Activated CD4-positive, alpha-beta T cell treated with anti-CD3 and anti-CD28 coated beads, Interleukin-2, amount 50 U/mL, for 16 hours (primary cell): ENCODE results near the gene LSM11.

Experiments used
- DNase-seq: peaks from one replicate; pipeline ENCODE4 v3.0.0-alpha.2; 2020

The LSM11 gene

DNA sequence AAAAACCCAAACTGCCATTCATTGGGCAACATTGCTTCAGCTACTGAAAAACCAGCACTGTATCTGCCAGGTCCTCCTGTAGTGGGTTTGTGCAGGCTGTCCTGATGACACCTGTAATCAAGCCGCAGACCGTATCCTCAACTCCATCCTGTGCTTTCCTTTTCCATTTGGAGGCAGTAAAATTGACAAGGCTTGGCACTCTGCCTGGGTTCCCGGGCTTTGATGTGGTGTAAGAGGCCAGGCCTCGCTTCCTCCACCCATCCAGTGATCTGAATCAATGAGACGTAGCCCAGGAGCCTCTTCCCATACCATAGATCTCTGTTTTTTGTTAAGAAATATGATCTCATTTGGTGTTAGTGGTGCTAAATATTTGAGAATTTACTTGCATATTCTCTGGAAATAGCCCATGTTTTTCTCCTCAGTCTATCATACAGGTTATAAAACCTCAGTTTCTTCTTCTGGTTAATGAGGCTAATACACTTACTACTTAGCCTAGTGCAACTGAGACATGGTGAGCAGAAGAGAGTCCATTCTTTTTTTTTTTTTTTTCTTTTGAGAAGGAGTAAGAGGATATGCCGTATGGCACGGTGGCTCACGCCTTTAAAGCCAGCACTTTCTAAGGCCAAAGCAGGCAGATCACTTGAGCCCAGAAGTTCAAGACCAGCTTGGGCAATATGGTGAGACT lies 34.8 kb downstream of the LSM11 start:
- DNase-seq = no peak

DNA sequence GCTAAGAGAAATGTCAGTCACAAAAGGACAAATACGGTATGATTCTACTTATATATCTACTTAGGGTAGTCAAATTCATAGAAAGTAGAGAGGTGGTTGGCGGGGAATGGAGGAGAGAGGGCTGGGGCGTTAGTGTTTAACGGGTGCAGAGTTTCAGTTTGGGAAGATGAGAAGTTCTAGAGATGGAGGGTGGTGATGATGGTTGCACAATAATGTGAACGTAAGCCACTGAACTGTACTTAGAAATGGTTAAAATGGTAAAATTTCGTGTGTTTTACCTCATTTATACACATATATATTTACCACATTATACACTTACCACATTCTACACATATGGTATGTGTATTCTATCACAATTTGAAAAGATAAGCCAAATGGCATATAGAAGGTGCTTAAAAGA lies 35.7 kb downstream of the LSM11 start:
- DNase-seq = no peak

DNA sequence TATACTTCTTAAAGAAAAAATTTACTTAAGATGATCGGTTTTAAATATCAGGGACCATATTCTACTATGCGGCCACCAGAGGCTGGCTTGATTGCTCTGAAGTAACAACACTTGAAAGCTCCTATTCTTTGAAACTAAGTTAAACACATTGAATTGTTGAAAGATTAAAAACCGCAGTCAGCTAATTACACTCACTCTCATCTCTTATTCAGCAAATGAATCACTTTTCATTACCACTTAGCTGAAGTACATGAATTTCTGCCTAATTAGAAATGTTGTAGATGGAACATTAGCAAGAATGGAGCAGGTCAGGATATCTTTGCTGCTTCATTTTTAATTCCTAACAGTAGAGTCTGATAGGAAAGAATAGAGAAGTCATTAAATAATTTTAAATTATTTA lies 42.3 kb downstream of the LSM11 start:
- no peak for DNase-seq

DNA sequence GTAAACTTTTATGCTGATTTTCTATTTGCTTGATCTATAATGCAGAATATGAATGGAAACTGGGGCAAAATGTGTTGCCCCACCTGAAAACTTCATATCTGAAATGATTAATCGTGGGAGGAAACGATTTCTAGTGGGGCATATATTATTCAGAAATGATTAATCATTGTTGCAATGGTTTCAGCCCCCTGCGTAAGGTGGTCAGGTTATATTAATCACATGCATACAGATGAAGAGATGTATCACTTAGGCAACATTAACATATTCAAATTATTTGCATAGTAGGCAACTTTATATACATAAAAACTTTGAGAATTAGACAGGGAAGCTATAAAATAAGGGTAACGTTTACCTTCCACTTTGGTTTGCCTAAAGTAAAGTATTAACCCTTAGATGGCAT lies 49.8 kb downstream of the LSM11 start:
- peak; percentile 49 for DNase-seq

DNA sequence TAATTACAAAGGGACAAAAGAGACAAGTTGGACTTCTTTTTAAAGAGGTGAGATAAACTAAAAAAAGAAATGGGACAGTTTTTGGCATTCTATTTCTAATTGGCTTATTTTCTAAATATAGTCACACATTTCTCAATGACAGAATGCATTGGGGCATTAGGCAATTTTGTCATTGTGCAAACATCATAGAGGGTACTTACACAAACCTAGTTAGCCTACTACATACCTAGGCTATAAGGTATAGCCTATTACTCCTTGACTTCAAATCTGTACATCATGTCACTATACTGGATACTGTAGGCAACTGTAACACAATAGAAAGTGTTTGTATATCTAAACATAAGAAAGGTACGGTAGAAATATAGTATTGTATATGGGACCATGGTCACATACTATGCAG lies 56.1 kb downstream of the LSM11 start:
- no peak for DNase-seq

DNA sequence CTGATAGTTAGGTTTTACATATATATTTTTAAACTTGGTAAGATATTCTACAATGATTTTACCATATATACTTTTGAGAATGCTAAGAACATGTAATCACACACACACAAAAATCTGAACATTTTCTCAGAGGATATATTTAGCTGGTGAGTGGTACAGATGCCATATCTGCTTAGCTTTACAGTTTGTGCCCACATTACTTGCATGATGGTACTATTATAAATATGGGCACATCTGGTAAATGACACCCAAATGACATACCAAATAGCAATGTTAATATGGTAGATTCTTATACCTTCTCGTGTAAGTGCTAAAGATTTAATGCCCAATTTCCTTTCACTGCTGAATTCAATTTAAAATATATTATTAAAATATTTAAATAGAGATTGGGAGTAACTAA lies 56.6 kb downstream of the LSM11 start:
- DNase-seq = no peak

DNA sequence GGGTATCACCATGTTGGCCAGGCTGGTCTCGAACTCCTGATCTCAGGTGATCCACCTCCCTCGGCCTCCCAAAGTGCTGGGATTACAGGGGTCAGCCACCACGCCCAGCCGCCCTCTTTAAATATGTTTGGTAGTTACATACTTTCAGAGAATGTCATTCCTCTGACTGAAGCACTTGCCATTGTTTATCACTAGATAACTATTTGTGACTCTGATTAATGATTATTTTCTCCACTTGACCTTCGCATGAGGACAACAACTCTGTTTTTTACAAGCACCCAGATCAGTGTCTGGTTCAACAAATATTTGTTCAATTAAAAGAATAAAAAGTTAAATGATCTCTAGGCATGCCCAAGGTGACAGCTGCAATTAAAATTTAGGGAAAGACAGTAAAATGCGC lies 59.2 kb downstream of the LSM11 start:
- DNase-seq = no peak

DNA sequence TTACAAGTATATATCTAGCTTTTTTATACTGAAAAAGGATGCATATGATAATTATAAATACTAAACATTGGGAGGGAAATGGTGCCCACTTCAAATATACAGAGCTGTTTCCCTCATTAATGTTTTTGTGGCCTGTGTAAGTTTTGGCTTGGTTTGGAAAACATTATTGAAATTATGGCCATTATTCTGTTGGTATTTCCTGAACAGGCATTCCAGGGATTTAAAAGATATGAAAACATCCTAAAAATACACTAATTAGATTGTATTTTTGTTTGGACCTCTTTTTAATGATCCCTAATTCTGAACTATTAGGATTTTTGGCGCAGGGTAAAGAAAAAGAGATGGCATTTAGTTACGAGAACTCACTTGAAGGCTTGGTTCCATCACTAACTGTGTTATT lies 64.5 kb downstream of the LSM11 start:
- no peak for DNase-seq
